ENCODE measurements around the gene RNF7. TPM values are rescaled to one million over a fixed set of nuclear protein-coding genes. Genes with fewer than 3 reads are reported as not detected.

The RNF7 gene
- total and polyA plus RNA-seq, 2 of the 8 experiments (the other 6 are each of a cell fraction or from before 2014, with no cell fraction given), result 78.4 to 113 TPM

DNA sequence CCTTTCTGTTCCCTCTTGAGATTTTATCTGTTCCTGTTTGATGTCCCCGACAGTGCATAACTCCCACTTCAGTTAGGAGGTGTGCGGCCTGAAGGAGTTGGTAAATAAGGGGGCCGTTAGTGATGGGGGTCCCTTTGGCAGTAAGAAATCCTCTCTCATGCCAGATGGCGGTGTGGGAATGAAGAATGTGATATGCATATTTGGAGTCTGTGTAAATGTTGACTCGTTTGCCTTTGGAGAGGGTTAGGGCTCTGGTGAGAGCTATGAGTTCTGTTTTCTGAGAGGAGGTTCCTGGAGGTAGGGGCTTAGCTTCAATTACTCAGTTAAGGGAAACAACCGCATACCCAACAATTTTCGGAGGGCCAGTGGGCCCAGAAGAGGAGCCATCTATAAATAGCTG, 38.8 kb upstream of the RNF7 start:
- Histone ChIP-seq H3K4me2 (ENCODE audit: insufficient read depth in 1 of 2, low read depth in 2 of 2, low read length in 2 of 2) (no peak overlapping the region), H2AK5ac (ENCODE audit: low read depth, low read length) (no peak overlapping the region), H2BK20ac (ENCODE audit: low read length) (no peak overlapping the region), H3K23ac (ENCODE audit: insufficient read length) (no peak overlapping the region), H3K4me1 (replicated peaks in 1 of 4; ENCODE audit: control insufficient read depth in 3 of 4, insufficient read depth in 4 of 4, low read length in 3 of 4) (peaks cover 0 to 7% (median 2%) of the 10 kb centered on the region in 4 experiments; a peak in 1 of 7 replicates), H4K91ac (replicated peaks; ENCODE audit: insufficient read length, low read length) (no peak overlapping the region), H2BK15ac (ENCODE audit: low read length) (no peak overlapping the region), H4K8ac (ENCODE audit: extremely low read depth, insufficient read depth, low read length) (no peak overlapping the region), H3K14ac (ENCODE audit: insufficient read length) (no peak overlapping the region), H3K79me1 (ENCODE audit: low read depth, low read length) (no peaks in the 10 kb centered on the region), H3K9ac (replicated peaks in 1 of 4; ENCODE audit: extremely low read depth in 1 of 4, low read depth in 3 of 4, low read length in 3 of 4) (no peak overlapping the region), H3K4ac (replicated peaks; ENCODE audit: insufficient read length, low read depth, low read length) (no peak overlapping the region), H3K79me2 (ENCODE audit: control insufficient read depth in 1 of 2, insufficient read depth in 2 of 2, low read length in 2 of 2) (no peaks in the 10 kb centered on the region), H2BK5ac (ENCODE audit: low read depth, low read length) (no peak overlapping the region), H3K9me3 (ENCODE audit: insufficient read depth in 2 of 2, low read depth in 1 of 2, low read length in 1 of 2) (no peaks in the 10 kb centered on the region), H3K56ac (replicated peaks; ENCODE audit: insufficient read length, low read depth, low read length) (no peak overlapping the region), H2BK120ac (replicated peaks; ENCODE audit: low read depth, low read length) (no peak overlapping the region), H4K20me1 (replicated peaks in 1 of 2; ENCODE audit: control insufficient read depth in 1 of 2, insufficient read depth in 2 of 2, low read length in 2 of 2) (no peaks in the 10 kb centered on the region), H3K18ac (ENCODE audit: extremely low read depth, low read length) (no peak overlapping the region), H3K27me3 (replicated peaks in 1 of 4; ENCODE audit: control insufficient read depth in 3 of 4, extremely low read depth in 1 of 4, insufficient read depth in 3 of 4, low read length in 3 of 4) (no peaks in the 10 kb centered on the region), H3K4me3 (ENCODE audit: extremely low read depth in 1 of 4, insufficient read depth in 2 of 4, low read depth in 3 of 4, low read length in 4 of 4) (no peak overlapping the region), H3K36me3 (ENCODE audit: control insufficient read depth in 2 of 4, insufficient read depth in 4 of 4, low read length in 3 of 4) (no peaks in the 10 kb centered on the region), H3K27ac (ENCODE audit: low read depth, low read length) (no peak overlapping the region), H3K23me2 (ENCODE audit: low read depth, low read length) (peaks cover 4% of the 10 kb centered on the region; the same call in 1 of the 2 replicates), H2AFZ (ENCODE audit: low read length) (no peak overlapping the region), H4K5ac (ENCODE audit: insufficient read length, low read depth, low read length) (no peak overlapping the region), H2BK12ac (ENCODE audit: low read depth, low read length) (no peak overlapping the region)
- ChIA-PET POLR2A (ENCODE audit: partially characterized antibody) (no interaction called here), CTCF (ENCODE audit: partially characterized antibody) (interaction anchor here (3.1 kb wide), 1 partner anchor 55 kb away, joined by 14 read pairs; no protein-coding TSS in a partner anchor)
- FAIRE-seq (no peak), DNase-seq (ENCODE audit: low read depth in 1 of 2, low spot score in 2 of 2) (no peak)
- 74% methylated on average over 7 of the region's 7 CpGs; no CpG with 5 or more reads in 1 of the 2 experiments for WGBS, 2 experiments (ENCODE audit: extremely low coverage in 1 of 2, insufficient coverage in 1 of 2, insufficient read length in 1 of 2, insufficient replicate concordance in 2 of 2, low coverage in 1 of 2, low lambda C conversion rate in 2 of 2, missing lambda C conversion rate in 1 of 2)
- TF ChIP-seq EP300 (IDR thresholded peaks at IDR 0.05; ENCODE audit: borderline replicate concordance in 1 of 2, low read depth in 2 of 2, low read length in 2 of 2), result no peak
- TF ChIP-seq ZNF274 (IDR thresholded peaks at IDR 0.05; ENCODE audit: borderline replicate concordance, extremely low read depth, low read length), result no peak
- TF ChIP-seq RXRA (IDR thresholded peaks at IDR 0.05; ENCODE audit: insufficient read depth, low read depth, low read length), result no peak
